ENCODE data around the gene NKX3-2.

Gene NKX3-2

GRCh38 chr4:13546941-13547484, 2.7 kb upstream of the NKX3-2 start:
- no peaks in the 10 kb centered on the region for H4K20me1 ChIP-seq (ENCODE audit: insufficient read depth, low read length, poor library complexity, severe bottlenecking)
- no peaks in the 10 kb centered on the region for H3K36me3 ChIP-seq (ENCODE audit: insufficient read depth, low read length)
- no peak overlapping the region for H3K9ac ChIP-seq (ENCODE audit: low read depth, low read length, poor library complexity, severe bottlenecking)

GRCh38 chr4:13546142-13546940, 2.0 kb upstream of the NKX3-2 start:
- H3K27me3 ChIP-seq (ENCODE audit: insufficient read depth, low read length, poor library complexity, severe bottlenecking): no peaks in the 10 kb centered on the region
- H3K9me2 ChIP-seq (replicated peaks; ENCODE audit: low read depth, low read length): no peaks in the 10 kb centered on the region
- no peaks in the 10 kb centered on the region for H3K79me2 ChIP-seq (ENCODE audit: insufficient read depth, low read length)
- no peak overlapping the region for H3K4me3 ChIP-seq (ENCODE audit: low read length, poor library complexity, severe bottlenecking)
- H4K20me1 ChIP-seq (ENCODE audit: insufficient read depth, low read length, poor library complexity, severe bottlenecking): no peaks in the 10 kb centered on the region
- no peak for TF ChIP-seq CTCF (conservative IDR thresholded peaks at IDR 0.05; ENCODE audit: low read length)
- TF ChIP-seq EZH2phosphoT487 (IDR thresholded peaks at IDR 0.05; ENCODE audit: borderline replicate concordance): no peak
- H3K36me3 ChIP-seq (ENCODE audit: insufficient read depth, low read length): no peaks in the 10 kb centered on the region
- no peak overlapping the region for H3K9ac ChIP-seq (ENCODE audit: low read depth, low read length, poor library complexity, severe bottlenecking)
- H3K4me2 ChIP-seq (ENCODE audit: low read depth, low read length, poor library complexity, severe bottlenecking): no peak overlapping the region
- H3K4me1 ChIP-seq (ENCODE audit: insufficient read depth, low read length, poor library complexity, severe bottlenecking): peaks cover 4% of the 10 kb centered on the region
- no peak overlapping the region for H2AFZ ChIP-seq (ENCODE audit: low read length)
- H3F3A ChIP-seq (ENCODE audit: low read depth): no peaks in the 10 kb centered on the region
- no peaks in the 10 kb centered on the region for H3K9me3 ChIP-seq (ENCODE audit: insufficient read depth, low read depth, low read length)

More at GRCh38 chr4:13546941-13547484, 2.7 kb upstream of the NKX3-2 start:
- Histone ChIP-seq H3K9me2 (replicated peaks; ENCODE audit: low read depth, low read length) (no peaks in the 10 kb centered on the region), H3K9me3 (ENCODE audit: insufficient read depth, low read depth, low read length) (no peaks in the 10 kb centered on the region), H3K4me1 (ENCODE audit: insufficient read depth, low read length, poor library complexity, severe bottlenecking) (peaks cover 4% of the 10 kb centered on the region), H3K79me2 (ENCODE audit: insufficient read depth, low read length) (no peaks in the 10 kb centered on the region), H3K4me2 (ENCODE audit: low read depth, low read length, poor library complexity, severe bottlenecking) (no peak overlapping the region), H3F3A (ENCODE audit: low read depth) (no peaks in the 10 kb centered on the region), H3K27me3 (ENCODE audit: insufficient read depth, low read length, poor library complexity, severe bottlenecking) (no peaks in the 10 kb centered on the region), H2AFZ (ENCODE audit: low read length) (no peak overlapping the region), H3K4me3 (ENCODE audit: low read length, poor library complexity, severe bottlenecking) (no peak overlapping the region)
- TF ChIP-seq EZH2phosphoT487 (IDR thresholded peaks at IDR 0.05; ENCODE audit: borderline replicate concordance): no peak
- no peak for TF ChIP-seq CTCF (conservative IDR thresholded peaks at IDR 0.05; ENCODE audit: low read length)

- no peaks in the 10 kb centered on the region for H3F3A ChIP-seq (ENCODE audit: low read depth)
- H3K4me1 ChIP-seq (ENCODE audit: insufficient read depth, low read length, poor library complexity, severe bottlenecking): peaks cover 4% of the 10 kb centered on the region
- no peak overlapping the region for H3K9ac ChIP-seq (ENCODE audit: low read depth, low read length, poor library complexity, severe bottlenecking)
- H3K27me3 ChIP-seq (ENCODE audit: insufficient read depth, low read length, poor library complexity, severe bottlenecking): no peaks in the 10 kb centered on the region
- no peaks in the 10 kb centered on the region for H4K20me1 ChIP-seq (ENCODE audit: insufficient read depth, low read length, poor library complexity, severe bottlenecking)
- H3K79me2 ChIP-seq (ENCODE audit: insufficient read depth, low read length): no peaks in the 10 kb centered on the region
- H3K36me3 ChIP-seq (ENCODE audit: insufficient read depth, low read length): no peaks in the 10 kb centered on the region
- H3K4me2 ChIP-seq (ENCODE audit: low read depth, low read length, poor library complexity, severe bottlenecking): no peak overlapping the region
- H3K9me3 ChIP-seq (ENCODE audit: insufficient read depth, low read depth, low read length): no peaks in the 10 kb centered on the region
- no peak overlapping the region for H3K4me3 ChIP-seq (ENCODE audit: low read length, poor library complexity, severe bottlenecking)
- no peaks in the 10 kb centered on the region for H3K9me2 ChIP-seq (replicated peaks; ENCODE audit: low read depth, low read length)
- no peak for TF ChIP-seq EZH2phosphoT487 (IDR thresholded peaks at IDR 0.05; ENCODE audit: borderline replicate concordance)
- TF ChIP-seq CTCF (conservative IDR thresholded peaks at IDR 0.05; ENCODE audit: low read length): no peak
- H2AFZ ChIP-seq (ENCODE audit: low read length): no peak overlapping the region
These were observed 1.1 kb upstream of the NKX3-2 start for GRCh38 chr4:13545394-13545808.
